Measurements from ENCODE around the gene ZHX3.

The ZHX3 gene

DNA sequence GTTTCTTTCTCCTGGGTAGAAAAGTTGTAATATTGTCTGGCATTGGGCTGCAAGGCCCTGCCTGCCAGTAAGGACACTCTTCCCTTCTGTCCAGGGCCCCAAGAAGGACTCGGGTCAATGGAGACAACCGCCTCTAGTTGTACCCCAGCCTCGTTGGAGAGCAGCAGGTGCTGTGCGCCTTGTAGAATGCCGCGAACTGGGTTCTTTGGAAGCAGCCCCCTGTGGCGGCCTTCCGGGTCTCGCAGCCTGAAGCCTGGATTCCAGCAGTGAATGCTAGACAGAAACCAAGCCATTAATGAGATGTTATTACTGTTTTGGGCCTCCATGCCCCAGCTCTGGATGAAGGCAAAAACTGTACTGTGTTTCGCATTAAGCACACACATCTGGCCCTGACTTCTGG, 143.2 kb downstream of the ZHX3 start:
- H3K4me3 ChIP-seq (ENCODE audit: low read length), result no peak overlapping the region
- H3K36me3 ChIP-seq (ENCODE audit: insufficient read depth, low read length), result peaks cover 91% of the 10 kb centered on the region
- H3K9me3 ChIP-seq (ENCODE audit: low read length), result no peaks in the 10 kb centered on the region
- H3K27me3 ChIP-seq (ENCODE audit: insufficient read depth, low read length), result no peaks in the 10 kb centered on the region
- peaks cover 20% of the 10 kb centered on the region for H3K4me1 ChIP-seq (ENCODE audit: insufficient read depth, low read length)
- no peak overlapping the region for H2AFZ ChIP-seq (ENCODE audit: low read depth, low read length)

DNA sequence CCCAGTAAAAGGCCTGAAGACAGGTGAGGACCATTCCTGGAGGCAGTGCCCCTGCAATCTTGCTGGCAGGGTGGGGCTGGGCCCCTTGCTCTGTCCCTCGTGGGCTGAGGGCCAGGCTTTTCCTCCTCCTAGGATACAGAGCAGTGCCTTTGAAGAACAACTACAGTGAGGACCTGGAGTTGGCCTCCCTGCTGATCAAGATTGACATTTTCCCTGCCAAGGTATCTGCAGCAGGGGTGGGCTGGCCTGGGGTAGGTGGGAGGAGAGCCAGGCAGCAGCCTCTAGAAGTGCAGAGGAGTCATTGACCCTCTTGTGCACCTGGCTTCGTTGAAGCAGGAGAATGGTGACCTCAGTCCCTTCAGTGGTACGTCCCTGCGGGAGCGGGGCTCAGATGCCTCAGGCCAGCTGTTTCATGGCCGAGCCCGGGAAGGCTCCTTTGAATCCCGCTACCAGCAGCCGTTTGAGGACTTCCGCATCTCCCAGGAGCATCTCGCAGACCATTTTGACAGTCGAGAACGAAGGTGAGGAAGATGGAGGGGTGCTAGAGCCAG, 143.7 kb downstream of the ZHX3 start:
- H3K4me3 ChIP-seq (ENCODE audit: low read length), result no peak overlapping the region
- no peaks in the 10 kb centered on the region for H3K27me3 ChIP-seq (ENCODE audit: insufficient read depth, low read length)
- peaks cover 16% of the 10 kb centered on the region for H3K4me1 ChIP-seq (ENCODE audit: insufficient read depth, low read length)
- no peaks in the 10 kb centered on the region for H3K9me3 ChIP-seq (ENCODE audit: low read length)
- peaks cover 93% of the 10 kb centered on the region for H3K36me3 ChIP-seq (ENCODE audit: insufficient read depth, low read length)
- H2AFZ ChIP-seq (ENCODE audit: low read depth, low read length), result no peak overlapping the region

DNA sequence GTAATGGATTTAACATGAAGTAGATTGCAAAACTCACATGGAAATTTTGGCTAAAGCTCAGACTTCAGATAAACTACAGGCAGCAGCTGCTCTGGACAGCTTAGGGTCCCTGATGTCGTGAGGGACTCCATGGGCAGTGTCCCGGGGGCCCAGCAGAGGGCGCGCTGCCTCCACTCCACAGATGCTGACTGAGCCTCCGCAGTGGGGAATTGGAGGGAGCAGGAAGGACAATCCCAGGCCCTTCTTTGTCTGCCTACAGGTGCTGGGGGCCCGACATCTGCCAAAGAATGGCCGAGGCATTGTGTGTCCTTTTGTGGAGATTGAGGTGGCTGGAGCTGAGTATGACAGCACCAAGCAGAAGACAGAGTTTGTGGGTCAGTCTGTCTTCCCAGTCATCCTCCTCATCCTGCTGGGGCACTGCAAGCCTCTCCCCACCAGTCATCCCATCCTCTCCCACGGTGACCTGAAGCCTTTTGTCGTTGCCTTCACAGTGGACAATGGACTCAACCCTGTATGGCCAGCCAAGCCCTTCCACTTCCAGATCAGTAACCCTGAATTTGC, 144.3 kb downstream of the ZHX3 start:
- H2AFZ ChIP-seq (ENCODE audit: low read depth, low read length), result no peak overlapping the region
- peaks cover 93% of the 10 kb centered on the region for H3K36me3 ChIP-seq (ENCODE audit: insufficient read depth, low read length)

DNA sequence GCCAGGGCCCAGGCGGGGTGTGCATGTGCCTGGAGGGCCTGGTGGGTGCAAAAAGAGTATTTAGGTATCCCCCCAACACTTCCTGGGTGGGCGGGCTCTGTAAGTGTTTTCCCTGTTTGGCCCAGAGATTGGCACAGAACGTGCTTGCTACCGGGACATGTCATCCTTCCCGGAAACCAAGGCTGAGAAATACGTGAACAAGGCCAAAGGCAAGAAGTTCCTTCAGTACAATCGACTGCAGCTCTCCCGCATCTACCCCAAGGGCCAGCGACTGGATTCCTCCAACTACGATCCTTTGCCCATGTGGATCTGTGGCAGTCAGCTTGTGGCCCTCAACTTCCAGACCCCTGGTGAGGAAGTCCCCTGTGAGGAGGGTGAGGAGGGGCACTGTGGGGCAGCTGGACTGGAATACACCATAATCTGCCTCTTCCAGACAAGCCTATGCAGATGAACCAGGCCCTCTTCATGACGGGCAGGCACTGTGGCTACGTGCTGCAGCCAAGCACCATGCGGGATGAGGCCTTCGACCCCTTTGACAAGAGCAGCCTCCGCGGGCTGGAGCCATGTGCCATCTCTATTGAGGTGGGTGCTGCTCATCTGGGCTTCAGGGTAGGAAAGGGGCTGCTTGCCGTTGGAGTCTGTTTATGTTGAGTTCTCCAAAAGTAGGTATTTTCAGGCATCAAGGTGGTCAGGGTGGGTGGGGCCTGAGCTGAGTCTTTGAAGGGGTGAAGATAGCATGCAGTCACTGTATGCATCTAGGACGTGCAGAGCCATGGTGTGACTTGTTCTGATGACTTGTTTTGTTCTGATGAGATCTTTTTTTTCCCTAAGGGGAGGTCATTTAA, 145.0 kb downstream of the ZHX3 start:
- H3K36me3 ChIP-seq (ENCODE audit: insufficient read depth, low read length), result peaks cover 94% of the 10 kb centered on the region
- no peak overlapping the region for H3K4me3 ChIP-seq (ENCODE audit: low read length)
- H3K9me3 ChIP-seq (ENCODE audit: low read length), result no peaks in the 10 kb centered on the region
- no peaks in the 10 kb centered on the region for H3K27me3 ChIP-seq (ENCODE audit: insufficient read depth, low read length)
- H3K4me1 ChIP-seq (ENCODE audit: insufficient read depth, low read length), result peaks cover 3% of the 10 kb centered on the region
- H2AFZ ChIP-seq (ENCODE audit: low read depth, low read length), result no peak overlapping the region

More for the DNA sequence above, 144.3 kb downstream of the ZHX3 start:
- Histone ChIP-seq H3K9me3 (ENCODE audit: low read length) (no peaks in the 10 kb centered on the region), H3K4me3 (ENCODE audit: low read length) (no peak overlapping the region), H3K27me3 (ENCODE audit: insufficient read depth, low read length) (no peaks in the 10 kb centered on the region), H3K4me1 (ENCODE audit: insufficient read depth, low read length) (peaks cover 10% of the 10 kb centered on the region)

DNA sequence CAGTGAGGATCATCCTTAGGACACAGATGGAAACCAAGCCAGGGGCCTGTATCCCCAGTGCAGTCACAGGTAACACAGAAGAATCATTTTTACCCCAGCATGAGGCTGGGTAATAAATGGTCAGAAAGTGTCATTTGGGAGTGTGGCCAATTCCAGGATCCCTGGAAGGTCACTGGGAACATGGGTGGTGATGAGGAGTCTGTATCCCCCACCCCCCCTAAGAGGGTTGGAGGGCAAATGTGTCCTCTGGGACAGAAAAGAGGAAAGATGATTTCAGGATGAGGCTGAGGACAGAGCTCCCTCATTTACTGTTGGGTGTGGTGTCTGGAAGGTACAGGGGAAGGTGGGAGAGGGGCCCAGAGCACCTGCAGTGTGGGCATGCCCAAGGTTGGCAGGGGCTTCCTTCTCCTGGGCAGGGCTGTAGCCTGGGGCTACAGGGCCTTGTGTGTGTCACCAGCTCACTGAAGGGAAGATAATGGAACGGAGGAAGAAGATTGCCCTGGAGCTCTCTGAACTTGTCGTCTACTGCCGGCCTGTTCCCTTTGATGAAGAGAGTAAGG, 145.7 kb downstream of the ZHX3 start:
- no peak overlapping the region for H3K4me3 ChIP-seq (ENCODE audit: low read length)
- no peaks in the 10 kb centered on the region for H3K9me3 ChIP-seq (ENCODE audit: low read length)
- H3K36me3 ChIP-seq (ENCODE audit: insufficient read depth, low read length), result peaks cover 94% of the 10 kb centered on the region
- no peak overlapping the region for H2AFZ ChIP-seq (ENCODE audit: low read depth, low read length)
- no peaks in the 10 kb centered on the region for H3K27me3 ChIP-seq (ENCODE audit: insufficient read depth, low read length)
- H3K4me1 ChIP-seq (ENCODE audit: insufficient read depth, low read length), result no peaks in the 10 kb centered on the region

DNA sequence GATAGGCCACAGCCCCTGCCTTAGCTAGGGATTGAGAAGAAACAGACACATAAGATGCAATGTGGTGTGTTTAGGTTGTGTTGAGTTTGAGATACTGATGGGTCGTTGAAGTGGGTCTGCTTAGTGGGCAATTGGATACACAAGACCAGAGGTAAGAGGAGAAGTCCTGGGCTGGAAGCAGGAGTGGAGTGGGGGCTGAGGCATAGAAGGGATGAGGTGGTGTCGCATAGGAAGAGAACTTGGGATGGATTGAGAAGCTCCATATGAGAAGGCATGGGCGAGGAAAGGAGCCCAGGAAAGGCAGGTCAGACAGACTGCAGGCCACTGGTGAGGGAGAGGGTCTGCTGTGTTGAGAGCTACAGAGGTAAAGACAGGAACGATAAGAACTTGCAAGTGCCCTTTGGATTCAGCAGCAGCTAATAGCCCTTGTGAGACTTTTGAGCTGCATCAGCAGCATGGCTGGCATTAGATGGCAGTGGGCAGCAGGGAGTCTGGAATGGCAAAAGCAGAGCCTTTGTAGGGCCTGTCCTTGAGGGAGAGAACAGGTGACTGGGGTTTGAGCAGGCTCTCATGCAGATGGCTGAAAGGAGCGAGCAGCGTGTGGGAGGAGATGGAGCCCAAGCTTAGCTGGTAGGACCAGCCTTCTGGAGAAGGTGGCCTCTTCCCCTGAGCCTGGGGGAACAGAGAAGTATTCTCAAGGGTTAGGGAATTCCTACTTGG, 147.0 kb downstream of the ZHX3 start:
- H3K4me1 ChIP-seq (ENCODE audit: insufficient read depth, low read length), result no peaks in the 10 kb centered on the region
- no peaks in the 10 kb centered on the region for H3K9me3 ChIP-seq (ENCODE audit: low read length)
- H3K27me3 ChIP-seq (ENCODE audit: insufficient read depth, low read length), result no peaks in the 10 kb centered on the region
- H2AFZ ChIP-seq (ENCODE audit: low read depth, low read length), result no peak overlapping the region
- H3K4me3 ChIP-seq (ENCODE audit: low read length), result no peak overlapping the region
- H3K36me3 ChIP-seq (ENCODE audit: insufficient read depth, low read length), result peaks cover 94% of the 10 kb centered on the region

DNA sequence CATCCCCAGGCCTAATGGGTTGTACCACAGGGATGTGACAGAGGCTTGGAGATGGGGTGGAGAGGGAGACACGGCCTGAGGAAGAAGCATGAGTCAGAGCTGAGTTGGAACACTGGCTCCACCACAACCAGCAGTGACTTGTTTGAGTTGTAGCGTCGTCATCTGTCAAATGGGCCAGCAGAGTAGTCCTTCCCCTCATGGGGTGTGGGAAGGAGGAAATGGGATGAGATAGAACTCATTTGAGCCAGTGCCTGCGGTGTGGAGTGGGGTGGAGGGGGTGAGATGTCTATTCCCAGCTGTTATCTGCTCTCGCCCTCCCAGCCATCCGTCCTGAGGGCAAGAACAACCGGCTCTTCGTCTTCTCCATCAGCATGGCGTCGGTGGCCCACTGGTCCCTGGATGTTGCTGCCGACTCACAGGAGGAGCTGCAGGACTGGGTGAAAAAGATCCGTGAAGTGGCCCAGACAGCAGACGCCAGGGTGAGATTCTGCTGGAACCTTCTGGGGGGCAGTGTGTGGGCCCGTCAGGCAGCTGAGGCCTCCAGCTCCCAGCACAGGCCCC, 147.7 kb downstream of the ZHX3 start:
- H3K9me3 ChIP-seq (ENCODE audit: low read length), result no peaks in the 10 kb centered on the region
- no peak overlapping the region for H2AFZ ChIP-seq (ENCODE audit: low read depth, low read length)
- no peaks in the 10 kb centered on the region for H3K4me1 ChIP-seq (ENCODE audit: insufficient read depth, low read length)
- peaks cover 94% of the 10 kb centered on the region for H3K36me3 ChIP-seq (ENCODE audit: insufficient read depth, low read length)
- no peak overlapping the region for H3K4me3 ChIP-seq (ENCODE audit: low read length)
- H3K27me3 ChIP-seq (ENCODE audit: insufficient read depth, low read length), result no peaks in the 10 kb centered on the region

DNA sequence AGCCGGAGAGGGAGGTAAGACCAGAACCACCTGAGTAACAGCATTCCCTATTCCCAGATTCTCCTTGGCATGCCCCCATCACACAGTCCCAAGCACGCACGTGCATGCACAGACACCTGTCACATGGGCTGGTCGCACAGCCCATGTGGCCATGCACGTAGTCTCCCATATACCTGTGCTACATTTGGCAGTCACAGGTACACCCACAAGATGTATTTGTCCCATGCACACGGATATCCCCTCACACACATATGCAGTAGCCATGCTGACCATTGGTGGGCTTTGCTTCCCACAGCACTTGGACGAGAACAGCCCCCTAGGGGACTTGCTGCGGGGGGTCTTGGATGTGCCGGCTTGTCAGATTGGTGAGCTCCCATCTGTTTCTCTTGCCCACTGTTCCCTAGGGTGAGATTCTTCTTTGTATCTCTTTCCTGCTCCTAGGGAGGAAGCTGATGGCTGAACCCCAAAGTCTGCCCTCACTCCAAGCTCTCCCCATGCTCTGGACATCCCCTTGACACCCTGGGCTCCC, 148.3 kb downstream of the ZHX3 start:
- H3K27me3 ChIP-seq (ENCODE audit: insufficient read depth, low read length), result no peaks in the 10 kb centered on the region
- H3K36me3 ChIP-seq (ENCODE audit: insufficient read depth, low read length), result peaks cover 94% of the 10 kb centered on the region

DNA sequence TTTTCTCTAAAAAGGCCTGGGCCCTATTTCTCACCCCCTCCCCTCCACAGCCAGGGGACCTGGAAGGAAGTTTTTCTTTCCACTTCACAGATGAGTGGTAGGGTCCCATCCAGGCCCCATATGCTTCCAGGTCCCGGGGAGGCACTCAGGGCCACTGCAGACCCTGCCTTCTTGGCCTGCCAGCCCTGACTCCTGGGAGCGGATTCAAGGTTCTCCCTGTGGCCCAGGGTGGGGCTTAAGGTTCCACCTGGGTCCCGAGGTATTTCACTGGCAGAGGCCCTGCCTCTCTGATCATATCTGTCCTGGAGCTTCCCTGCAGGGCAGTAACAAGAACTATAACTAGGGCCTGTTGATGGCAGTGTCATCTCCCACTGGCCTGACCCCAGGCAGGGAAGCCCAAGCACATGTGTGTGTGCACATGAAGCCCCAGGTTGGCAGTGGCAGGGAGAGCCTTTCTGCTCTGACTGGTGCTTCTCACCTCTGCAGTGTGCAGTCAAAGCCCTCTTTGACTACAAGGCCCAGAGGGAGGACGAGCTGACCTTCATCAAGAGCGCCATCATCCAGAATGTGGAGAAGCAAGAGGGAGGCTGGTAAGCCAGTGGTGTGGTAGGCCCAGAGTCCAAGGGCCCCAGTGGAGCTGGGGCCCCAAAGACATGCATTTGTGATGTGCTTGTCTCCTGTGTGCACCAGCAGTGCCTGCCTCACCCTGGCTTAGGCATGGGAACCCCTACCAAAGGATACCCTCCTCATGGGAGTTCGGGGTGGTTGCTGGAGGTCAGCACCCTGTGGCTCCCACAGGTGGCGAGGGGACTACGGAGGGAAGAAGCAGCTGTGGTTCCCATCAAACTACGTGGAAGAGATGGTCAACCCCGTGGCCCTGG, 149.0 kb downstream of the ZHX3 start:
- Histone ChIP-seq H3K4me1 (ENCODE audit: insufficient read depth, low read length) (no peaks in the 10 kb centered on the region), H3K27me3 (ENCODE audit: insufficient read depth, low read length) (no peaks in the 10 kb centered on the region), H3K9me3 (ENCODE audit: low read length) (no peaks in the 10 kb centered on the region), H3K4me3 (ENCODE audit: low read length) (no peak overlapping the region), H2AFZ (ENCODE audit: low read depth, low read length) (no peak overlapping the region), H3K36me3 (ENCODE audit: insufficient read depth, low read length) (peaks cover 94% of the 10 kb centered on the region)

More for the DNA sequence above, 148.3 kb downstream of the ZHX3 start:
- no peaks in the 10 kb centered on the region for H3K9me3 ChIP-seq (ENCODE audit: low read length)
- no peaks in the 10 kb centered on the region for H3K4me1 ChIP-seq (ENCODE audit: insufficient read depth, low read length)
- H3K4me3 ChIP-seq (ENCODE audit: low read length), result no peak overlapping the region
- H2AFZ ChIP-seq (ENCODE audit: low read depth, low read length), result no peak overlapping the region

DNA sequence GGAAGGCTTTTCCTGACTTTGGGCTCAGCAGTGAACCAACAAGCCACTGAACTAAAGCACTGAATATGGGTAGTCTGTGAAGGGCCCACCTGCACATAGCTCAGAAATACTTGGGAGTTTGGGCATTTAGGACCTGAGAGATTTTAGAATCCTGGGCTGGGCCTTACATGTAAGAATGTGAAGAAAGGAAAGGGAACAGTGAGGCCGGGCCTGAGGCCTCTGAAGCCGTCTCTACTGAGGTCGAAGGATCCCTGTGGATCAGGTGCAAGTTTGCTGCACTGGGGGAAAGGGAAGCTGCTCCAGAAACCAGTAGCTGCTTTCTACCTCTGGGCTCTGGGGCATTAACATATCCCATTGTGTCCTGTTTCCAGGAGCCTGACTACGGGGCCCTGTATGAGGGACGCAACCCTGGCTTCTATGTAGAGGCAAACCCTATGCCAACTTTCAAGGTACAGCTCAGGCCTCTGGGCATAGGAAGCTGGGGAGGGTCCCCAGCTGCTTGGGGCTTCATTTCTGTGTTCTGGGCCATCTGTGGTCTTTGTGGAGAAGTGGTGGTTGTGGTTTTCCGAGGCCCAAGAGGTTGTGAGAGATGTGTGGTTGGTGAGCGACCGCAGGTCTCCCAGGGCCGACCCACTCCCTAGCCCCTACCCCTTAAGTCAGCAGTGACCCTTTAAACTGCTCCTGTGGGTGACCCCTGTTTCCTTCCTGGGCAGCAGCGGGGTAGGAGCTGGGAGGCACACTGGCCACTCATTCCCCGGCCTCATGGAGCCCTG, 149.9 kb downstream of the ZHX3 start:
- Histone ChIP-seq H3K4me3 (ENCODE audit: low read length) (no peak overlapping the region), H3K36me3 (ENCODE audit: insufficient read depth, low read length) (peaks cover 96% of the 10 kb centered on the region), H3K9me3 (ENCODE audit: low read length) (no peaks in the 10 kb centered on the region), H2AFZ (ENCODE audit: low read depth, low read length) (no peak overlapping the region), H3K27me3 (ENCODE audit: insufficient read depth, low read length) (no peaks in the 10 kb centered on the region), H3K4me1 (ENCODE audit: insufficient read depth, low read length) (no peaks in the 10 kb centered on the region)

DNA sequence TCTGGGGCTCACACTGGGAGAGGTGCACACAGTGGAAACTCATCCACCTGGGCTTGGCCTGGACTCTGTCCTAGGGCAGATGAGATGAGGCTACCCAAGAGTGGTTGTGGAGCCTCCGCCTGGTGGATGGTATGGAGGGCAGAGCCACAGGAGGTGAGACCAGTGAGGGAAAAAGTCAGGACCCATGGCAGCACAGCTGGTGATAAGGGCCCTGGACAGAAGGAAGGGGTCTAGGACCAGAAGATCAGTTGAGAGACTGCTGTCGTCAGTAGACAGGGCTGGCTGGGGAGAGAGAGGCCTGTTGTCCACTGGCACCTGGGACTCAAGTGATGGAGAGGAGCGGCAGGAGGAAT, 150.4 kb downstream of the ZHX3 start:
- H3K36me3 ChIP-seq (ENCODE audit: insufficient read depth, low read length), result peaks cover 96% of the 10 kb centered on the region
- H3K4me3 ChIP-seq (ENCODE audit: low read length), result no peak overlapping the region
- H2AFZ ChIP-seq (ENCODE audit: low read depth, low read length), result no peak overlapping the region
- H3K9me3 ChIP-seq (ENCODE audit: low read length), result no peaks in the 10 kb centered on the region
- H3K27me3 ChIP-seq (ENCODE audit: insufficient read depth, low read length), result no peaks in the 10 kb centered on the region
- H3K4me1 ChIP-seq (ENCODE audit: insufficient read depth, low read length), result no peaks in the 10 kb centered on the region

All from neuron (in vitro differentiated cells).